ENCODE data around the gene RAD18. TPM values are rescaled to one million over a fixed set of nuclear protein-coding genes. Genes with fewer than 3 reads are reported as not detected.

The RAD18 gene
- total RNA-seq, 1 experiment from 2014 or later = 46.6 TPM

- Histone ChIP-seq H3K4me2 (ENCODE audit: low read length) (no peak overlapping the region), H3K36me3 (ENCODE audit: low read depth, low read length) (peaks cover 75% of the 10 kb centered on the region), H3K9ac (ENCODE audit: low read length) (no peak overlapping the region), H4K20me1 (ENCODE audit: low read length) (0 out of 2 replicates have a peak, but pooled peaks cover 14% of the 10 kb centered on the region), H3K9me3 (ENCODE audit: low read length) (no peaks in the 10 kb centered on the region), H3K4me3 (ENCODE audit: low read length) (no peak overlapping the region), H3K79me2 (ENCODE audit: low read length) (peaks cover 55% of the 10 kb centered on the region), H3K27ac (ENCODE audit: low read length) (no peak overlapping the region), H3K4me1 (ENCODE audit: insufficient read depth, low read length) (no peaks in the 10 kb centered on the region), H2AFZ (ENCODE audit: low read length) (no peak overlapping the region), H3K27me3 (ENCODE audit: low read length) (no peaks in the 10 kb centered on the region), H3F3A (ENCODE audit: low read length, unreplicated experiment) (no peaks in the 10 kb centered on the region), H3K9me2 (replicated peaks; ENCODE audit: low read length) (no peaks in the 10 kb centered on the region)
- ChIA-PET CTCF (no interaction called here), POLR2A (ENCODE audit: unreplicated experiment) (no interaction called here)
- no peak for ATAC-seq
- no peak for DNase-seq
- TSS peak; percentile 5 for BruUV-seq (replicated peaks)
- intact Hi-C loops (cut with micrococcal nuclease) = no loop called here
- TF ChIP-seq EZH2 (IDR thresholded peaks at IDR 0.05; ENCODE audit: low read length, unreplicated experiment) = no peak
- TF ChIP-seq EZH2phosphoT487 (IDR thresholded peaks at IDR 0.05; ENCODE audit: borderline replicate concordance, low read length) = no peak
- TF ChIP-seq CTCF (conservative IDR thresholded peaks at IDR 0.05; ENCODE audit: low read depth, low read length) = no peak
Measured at GRCh38 chr3:8945890-8946600, 17.2 kb downstream of the RAD18 start.

GRCh38 chr3:8942746-8943488 is 20.4 kb downstream of the RAD18 start:
- CTCF ChIA-PET = no interaction called here
- intact Hi-C loops (cut with micrococcal nuclease) = no loop called here

More at GRCh38 chr3:8942746-8943488, 20.4 kb downstream of the RAD18 start:
- no peak overlapping the region for H2AFZ ChIP-seq (ENCODE audit: low read length)
- no peaks in the 10 kb centered on the region for H3K27me3 ChIP-seq (ENCODE audit: low read length)
- H3K9ac ChIP-seq (ENCODE audit: low read length) = no peak overlapping the region
- peaks cover 88% of the 10 kb centered on the region for H3K36me3 ChIP-seq (ENCODE audit: low read depth, low read length)
- POLR2A ChIA-PET (ENCODE audit: unreplicated experiment) = no interaction called here
- ATAC-seq (no peak), DNase-seq (no peak)
- H3K79me2 ChIP-seq (ENCODE audit: low read length) = peaks cover 25% of the 10 kb centered on the region
- H3K9me3 ChIP-seq (ENCODE audit: low read length) = no peaks in the 10 kb centered on the region
- H3F3A ChIP-seq (ENCODE audit: low read length, unreplicated experiment) = peaks cover 4% of the 10 kb centered on the region
- no peak overlapping the region for H3K4me2 ChIP-seq (ENCODE audit: low read length)
- no peak overlapping the region for H3K4me3 ChIP-seq (ENCODE audit: low read length)
- no TSS peak for BruUV-seq (replicated peaks)
- no peaks in the 10 kb centered on the region for H4K20me1 ChIP-seq (ENCODE audit: low read length)
- H3K4me1 ChIP-seq (ENCODE audit: insufficient read depth, low read length) = peaks cover 9% of the 10 kb centered on the region
- H3K9me2 ChIP-seq (replicated peaks; ENCODE audit: low read length) = no peaks in the 10 kb centered on the region
- H3K27ac ChIP-seq (ENCODE audit: low read length) = no peak overlapping the region
- TF ChIP-seq CTCF (conservative IDR thresholded peaks at IDR 0.05; ENCODE audit: low read depth, low read length) (no peak), EZH2 (IDR thresholded peaks at IDR 0.05; ENCODE audit: low read length, unreplicated experiment) (no peak)

Measured in PC-3 (cell line).